CD4-positive, alpha-beta T cell treated with Interleukin-12 subunit alpha and Interleukin-12 subunit beta, for 1 hour (primary cell): ENCODE data around the gene NLRP13.
"Not testable (repeated sequence)": the region's sequence is repeated elsewhere in the genome, so short reads cannot be mapped to it uniquely, and the experiment has no call there.

ENCODE experiments used
- DNase-seq: peaks from one replicate; pipeline ENCODE4 v3.0.0-alpha.2; 2020

NLRP13 gene, protein sequence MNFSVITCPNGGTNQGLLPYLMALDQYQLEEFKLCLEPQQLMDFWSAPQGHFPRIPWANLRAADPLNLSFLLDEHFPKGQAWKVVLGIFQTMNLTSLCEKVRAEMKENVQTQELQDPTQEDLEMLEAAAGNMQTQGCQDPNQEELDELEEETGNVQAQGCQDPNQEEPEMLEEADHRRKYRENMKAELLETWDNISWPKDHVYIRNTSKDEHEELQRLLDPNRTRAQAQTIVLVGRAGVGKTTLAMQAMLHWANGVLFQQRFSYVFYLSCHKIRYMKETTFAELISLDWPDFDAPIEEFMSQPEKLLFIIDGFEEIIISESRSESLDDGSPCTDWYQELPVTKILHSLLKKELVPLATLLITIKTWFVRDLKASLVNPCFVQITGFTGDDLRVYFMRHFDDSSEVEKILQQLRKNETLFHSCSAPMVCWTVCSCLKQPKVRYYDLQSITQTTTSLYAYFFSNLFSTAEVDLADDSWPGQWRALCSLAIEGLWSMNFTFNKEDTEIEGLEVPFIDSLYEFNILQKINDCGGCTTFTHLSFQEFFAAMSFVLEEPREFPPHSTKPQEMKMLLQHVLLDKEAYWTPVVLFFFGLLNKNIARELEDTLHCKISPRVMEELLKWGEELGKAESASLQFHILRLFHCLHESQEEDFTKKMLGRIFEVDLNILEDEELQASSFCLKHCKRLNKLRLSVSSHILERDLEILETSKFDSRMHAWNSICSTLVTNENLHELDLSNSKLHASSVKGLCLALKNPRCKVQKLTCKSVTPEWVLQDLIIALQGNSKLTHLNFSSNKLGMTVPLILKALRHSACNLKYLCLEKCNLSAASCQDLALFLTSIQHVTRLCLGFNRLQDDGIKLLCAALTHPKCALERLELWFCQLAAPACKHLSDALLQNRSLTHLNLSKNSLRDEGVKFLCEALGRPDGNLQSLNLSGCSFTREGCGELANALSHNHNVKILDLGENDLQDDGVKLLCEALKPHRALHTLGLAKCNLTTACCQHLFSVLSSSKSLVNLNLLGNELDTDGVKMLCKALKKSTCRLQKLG

GRCh38 chr19:55931936-55932386, at the start of gene NLRP13:
Gene NLRP13, minus strand, starts transcription at chr19:55932336. Its CDS starts 25 bp downstream, at chr19:55932311.
- DNase-seq: no peak

DNA sequence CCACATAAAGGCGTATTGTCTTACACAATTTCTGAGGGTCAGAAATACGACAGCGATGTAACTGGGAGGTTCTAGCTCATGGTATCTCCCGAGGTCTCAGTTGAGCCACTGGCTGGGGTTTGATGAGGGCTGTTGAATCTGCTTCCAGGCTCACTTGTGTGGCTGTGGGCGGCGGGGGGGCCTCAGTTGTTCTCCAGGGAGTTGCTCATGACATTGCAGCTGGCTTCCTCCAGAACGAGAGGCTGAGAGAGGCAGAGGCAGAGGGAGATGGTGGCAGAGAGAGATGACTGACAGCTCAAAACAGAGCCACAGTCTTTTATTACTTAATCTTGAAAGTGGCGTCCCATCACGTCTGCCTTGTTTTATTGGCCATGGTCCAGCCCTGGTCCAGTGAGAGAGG, 48.3 kb upstream of the NLRP13 start:
- DNase-seq: no peak

DNA sequence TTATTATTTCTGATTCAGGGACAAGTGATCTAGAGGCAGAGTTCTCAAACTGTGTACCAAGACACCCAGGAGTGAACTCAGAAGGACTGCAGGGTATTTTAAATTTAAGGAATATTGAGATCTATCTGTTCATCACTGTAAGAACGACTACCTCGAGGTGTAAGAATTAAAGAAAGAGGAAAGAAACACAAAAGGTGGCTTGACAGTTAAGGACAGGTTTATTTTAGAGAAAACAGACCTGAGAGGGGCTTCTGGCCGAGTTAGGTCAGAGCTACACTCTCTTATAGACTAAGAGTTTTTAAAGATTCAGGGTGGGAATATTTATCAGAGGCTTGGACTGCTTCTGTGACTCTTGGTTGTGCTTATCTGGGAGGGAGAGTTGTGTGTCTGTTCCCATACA, 41.8 kb upstream of the NLRP13 start:
- no peak for DNase-seq

DNA sequence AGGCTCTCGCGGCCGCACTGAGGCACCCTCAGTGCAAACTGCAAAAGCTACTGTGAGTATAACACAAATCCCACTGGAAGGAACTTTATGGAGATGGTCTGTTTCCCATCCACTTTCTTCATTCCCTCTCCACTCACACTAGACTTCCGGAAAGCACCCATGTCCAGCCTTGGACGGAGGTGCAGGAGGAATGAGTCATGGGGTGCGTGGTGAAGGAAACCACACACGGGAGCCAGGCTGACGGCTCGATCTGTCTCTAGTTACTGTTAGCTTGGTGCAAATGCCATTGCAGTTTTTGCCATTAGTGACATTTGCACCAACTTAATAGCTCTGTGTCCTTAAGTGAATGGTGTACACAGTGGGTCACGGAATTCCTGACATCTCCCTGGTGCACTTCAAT, 30.1 kb upstream of the NLRP13 start:
- DNase-seq: no peak

DNA sequence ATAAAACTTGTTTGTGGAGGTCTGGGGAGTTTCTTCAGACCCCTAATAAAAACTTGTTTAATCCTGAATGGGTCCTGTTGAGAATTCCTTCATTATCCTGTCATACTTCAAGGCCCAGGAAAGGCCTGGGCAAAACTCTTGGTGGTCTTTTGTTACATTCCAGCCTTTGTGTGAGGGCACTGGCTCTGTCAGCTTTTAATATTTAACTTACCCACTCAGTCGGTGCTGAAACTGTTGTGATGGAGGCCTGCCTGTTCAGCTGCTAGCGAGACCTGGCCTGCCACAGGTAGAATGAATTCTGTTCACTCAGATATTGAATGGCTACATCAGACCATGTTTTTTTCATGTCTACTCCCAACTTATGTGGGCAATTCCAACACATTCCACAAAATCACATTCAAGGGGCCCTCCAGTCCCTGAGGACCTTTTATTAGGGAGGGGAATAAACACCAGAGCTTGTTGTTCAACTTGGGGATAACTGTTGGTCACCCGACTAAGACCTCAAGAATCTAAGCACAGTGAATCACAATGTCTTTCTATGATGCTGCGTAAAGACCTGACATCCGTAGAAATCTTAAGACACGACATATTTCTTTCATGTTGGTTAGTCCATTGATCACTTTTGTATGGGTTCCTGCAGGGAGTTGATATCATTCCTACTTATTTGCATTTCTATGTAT, 28.0 kb upstream of the NLRP13 start:
- DNase-seq: no peak

- no peak for DNase-seq
Observed at GRCh38 chr19:55958356-55958755, 26.2 kb upstream of the NLRP13 start.

GRCh38 chr19:55956431-55956830, 24.3 kb upstream of the NLRP13 start:
- DNase-seq: no peak

GRCh38 chr19:55950566-55950965, 18.4 kb upstream of the NLRP13 start:
- not testable (repeated sequence) for DNase-seq

DNA sequence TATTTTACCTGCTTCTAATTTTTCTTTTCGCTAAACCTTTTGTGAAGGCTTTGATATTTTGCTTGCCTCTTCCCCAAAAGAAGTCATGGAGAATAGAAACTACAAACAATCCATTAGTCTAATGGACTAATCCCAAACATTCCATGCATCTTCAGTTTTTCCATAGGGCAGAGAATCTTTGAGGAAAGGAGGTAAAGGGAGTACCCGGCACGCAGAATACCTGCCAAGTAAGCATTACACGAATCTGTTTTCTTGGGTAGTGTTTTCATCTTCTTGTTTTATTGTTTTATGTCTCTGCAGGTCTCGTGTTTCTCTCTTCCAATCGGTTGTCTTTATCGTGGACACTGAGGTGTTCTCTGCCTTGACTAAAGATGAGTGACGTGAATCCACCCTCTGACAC, 15.4 kb upstream of the NLRP13 start, which contains the start of gene NLRP8:
NLRP8 (plus strand) TSS at position 301 of the 400 bp plus-strand sequence.
- no peak for DNase-seq

DNA sequence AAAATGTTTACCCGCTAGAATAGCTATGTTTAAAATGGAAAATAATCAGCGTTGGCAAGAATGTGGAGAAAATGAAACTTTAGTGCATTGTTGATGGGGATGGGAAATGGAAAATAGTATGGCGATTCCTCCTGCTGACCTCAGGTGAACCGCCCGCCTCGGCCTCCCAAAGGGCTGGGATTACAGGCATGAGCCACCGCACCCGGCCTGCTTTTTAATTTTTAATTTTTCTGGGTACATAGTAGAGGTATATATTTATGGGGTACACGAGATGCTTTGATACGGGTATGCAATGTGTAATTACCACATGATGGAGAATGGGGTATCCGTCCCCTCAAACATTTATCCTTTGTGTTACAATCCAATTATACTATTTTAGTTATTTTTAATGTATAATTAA, 8.2 kb upstream of the NLRP13 start:
- no peak for DNase-seq

DNA sequence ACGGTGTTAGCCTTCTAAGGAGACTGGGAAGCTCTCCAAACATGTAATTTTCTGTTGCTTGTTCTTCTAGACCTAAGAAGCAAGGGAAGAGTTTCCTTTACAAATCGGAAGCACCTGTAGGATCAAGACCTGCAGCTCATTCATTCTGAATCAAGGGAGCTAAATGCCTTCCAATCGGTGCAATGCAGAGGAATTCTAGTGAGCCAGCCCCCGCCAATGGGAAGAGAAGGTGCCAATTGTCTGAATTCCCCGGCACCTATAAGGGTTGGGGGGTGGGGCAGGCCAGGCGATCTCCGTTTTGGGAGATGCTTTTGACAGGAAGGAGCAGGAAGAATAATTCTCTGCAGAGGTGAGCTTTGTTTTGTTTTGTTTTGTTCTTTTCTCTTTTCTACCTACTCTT, 7.1 kb upstream of the NLRP13 start:
- no peak for DNase-seq

DNA sequence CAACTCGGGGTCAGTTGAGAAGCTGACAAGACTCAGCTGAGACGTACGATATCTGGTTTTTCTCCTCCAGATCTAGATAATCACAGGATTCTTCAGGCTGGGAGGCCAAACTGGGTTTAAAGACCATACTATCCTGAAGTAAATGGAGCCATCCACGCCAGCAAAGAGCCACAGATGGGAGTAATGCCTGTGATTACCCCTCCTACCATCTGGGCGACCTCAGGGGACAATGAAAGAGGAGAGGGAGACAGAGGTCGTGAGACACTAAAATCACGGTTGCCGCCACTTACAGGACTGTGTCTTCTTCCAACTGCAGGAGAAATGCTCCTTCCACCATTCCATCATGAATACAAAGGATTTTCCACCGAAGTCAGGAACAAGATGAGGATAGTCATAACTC, 3.1 kb upstream of the NLRP13 start:
- no peak for DNase-seq

GRCh38 chr19:55930996-55931515, 1.1 kb downstream of the NLRP13 start:
- no peak for DNase-seq

- not testable (repeated sequence) for DNase-seq
Observed at GRCh38 chr19:55929258-55929657, 2.9 kb downstream of the NLRP13 start.

- no peak for DNase-seq
Observed at GRCh38 chr19:55927991-55928390, 4.1 kb downstream of the NLRP13 start.

- no peak for DNase-seq
Observed at GRCh38 chr19:55923556-55923955, 8.6 kb downstream of the NLRP13 start.

DNA sequence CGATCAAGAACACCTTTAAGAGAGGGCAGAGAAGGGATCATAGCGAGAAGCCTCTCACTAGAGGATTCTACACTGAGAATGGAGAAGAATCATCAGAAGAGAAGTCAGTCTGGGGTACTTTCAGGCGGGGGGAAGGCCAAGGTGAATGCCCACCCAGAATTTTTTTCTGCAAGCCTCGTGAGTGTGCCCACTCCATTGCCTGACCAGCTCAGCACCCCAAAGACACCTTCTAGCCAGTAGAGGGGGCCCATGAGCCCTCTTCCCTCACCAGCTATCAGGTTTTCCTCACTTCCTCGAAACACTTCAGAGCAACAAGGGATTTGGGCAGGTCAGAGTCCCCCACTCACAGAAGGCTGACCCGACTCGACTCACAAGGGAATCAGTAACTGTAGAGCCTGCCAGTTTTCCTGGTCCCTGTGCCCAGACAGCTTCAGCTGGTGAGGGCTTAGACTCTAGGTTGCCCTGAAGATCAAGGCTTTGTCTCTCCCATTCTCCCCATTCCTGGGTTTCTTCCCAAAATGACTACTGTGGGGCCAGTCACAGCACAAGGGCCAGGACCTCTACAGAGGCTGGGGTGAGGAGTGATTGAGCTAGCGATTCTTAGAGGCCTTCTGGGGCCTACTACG, 18.4 kb downstream of the NLRP13 start:
- no peak for DNase-seq

DNA sequence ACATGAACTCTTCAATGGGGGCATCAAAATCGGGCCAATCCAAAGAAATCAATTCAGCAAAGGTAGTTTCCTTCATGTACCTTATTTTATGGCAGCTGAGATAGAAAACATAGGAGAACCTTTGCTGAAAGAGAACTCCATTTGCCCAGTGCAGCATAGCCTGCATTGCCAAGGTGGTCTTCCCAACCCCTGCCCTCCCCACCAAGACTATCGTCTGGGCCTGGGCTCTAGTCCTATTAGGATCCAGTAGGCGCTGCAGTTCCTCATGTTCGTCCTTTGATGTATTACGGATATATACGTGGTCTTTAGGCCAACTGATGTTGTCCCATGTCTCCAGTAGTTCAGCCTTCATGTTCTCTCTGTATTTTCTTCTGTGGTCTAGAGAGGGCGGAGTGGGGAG, 19.2 kb downstream of the NLRP13 start:
- no peak for DNase-seq

GRCh38 chr19:55909801-55910200, 22.3 kb downstream of the NLRP13 start:
- no peak for DNase-seq

GRCh38 chr19:55907746-55908145, 24.4 kb downstream of the NLRP13 start:
- DNase-seq: no peak

DNA sequence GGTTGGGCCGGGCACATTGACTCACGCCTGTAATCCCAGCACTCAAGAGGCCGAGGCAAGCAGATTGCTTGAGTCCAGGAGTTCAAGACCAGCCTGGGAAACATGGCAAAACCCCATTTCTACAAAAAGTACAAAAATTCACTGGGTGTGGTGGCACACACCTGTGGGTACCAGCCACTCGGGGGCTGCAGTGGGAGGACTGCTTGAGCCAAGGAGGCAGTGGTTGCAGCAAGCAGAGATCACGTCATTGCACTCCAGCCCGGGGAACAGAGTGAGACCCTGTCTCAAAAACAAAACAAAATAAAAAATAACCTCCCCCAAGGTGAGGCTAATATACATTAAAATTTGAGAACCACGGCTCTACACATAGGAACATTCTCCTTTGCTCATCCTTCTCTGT, 24.9 kb downstream of the NLRP13 start:
- DNase-seq: no peak

- no peak for DNase-seq
Observed at GRCh38 chr19:55902080-55902751, 29.9 kb downstream of the NLRP13 start.
